Epithelial cell of proximal tubule (primary cell): ENCODE measurements around the gene SDR42E1. TPM values are rescaled to one million over a fixed set of nuclear protein-coding genes. Genes with fewer than 3 reads are reported as not detected.

Experiments
- DNase-seq: peaks from one replicate; pipeline ENCODE4 v3.0.0-alpha.2; 2011; ENCODE audit warnings: low read depth
- H3K4me3 ChIP-seq: 2 replicates; pipeline ENCODE4 v1.5.1; 2011; ENCODE audit warnings: low read depth, mild to moderate bottlenecking, low read length
- total RNA-seq: library from RNA; depleted of rRNA; stranded (reverse); fragments of >200 nt; gene quantifications from 2 replicates; pipeline ENCODE4 v1.2.3, GENCODE V29; 2015
- TF ChIP-seq, protein P1 (sequence below): conservative IDR thresholded peaks from 2 replicates; pipeline ENCODE4 v1.5.1; 2012; ENCODE audit warnings: low read depth, mild to moderate bottlenecking, low read length

Gene SDR42E1, protein sequence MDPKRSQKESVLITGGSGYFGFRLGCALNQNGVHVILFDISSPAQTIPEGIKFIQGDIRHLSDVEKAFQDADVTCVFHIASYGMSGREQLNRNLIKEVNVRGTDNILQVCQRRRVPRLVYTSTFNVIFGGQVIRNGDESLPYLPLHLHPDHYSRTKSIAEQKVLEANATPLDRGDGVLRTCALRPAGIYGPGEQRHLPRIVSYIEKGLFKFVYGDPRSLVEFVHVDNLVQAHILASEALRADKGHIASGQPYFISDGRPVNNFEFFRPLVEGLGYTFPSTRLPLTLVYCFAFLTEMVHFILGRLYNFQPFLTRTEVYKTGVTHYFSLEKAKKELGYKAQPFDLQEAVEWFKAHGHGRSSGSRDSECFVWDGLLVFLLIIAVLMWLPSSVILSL
- total RNA-seq: 13.5 and 16.1 TPM in 2 replicates

DNA sequence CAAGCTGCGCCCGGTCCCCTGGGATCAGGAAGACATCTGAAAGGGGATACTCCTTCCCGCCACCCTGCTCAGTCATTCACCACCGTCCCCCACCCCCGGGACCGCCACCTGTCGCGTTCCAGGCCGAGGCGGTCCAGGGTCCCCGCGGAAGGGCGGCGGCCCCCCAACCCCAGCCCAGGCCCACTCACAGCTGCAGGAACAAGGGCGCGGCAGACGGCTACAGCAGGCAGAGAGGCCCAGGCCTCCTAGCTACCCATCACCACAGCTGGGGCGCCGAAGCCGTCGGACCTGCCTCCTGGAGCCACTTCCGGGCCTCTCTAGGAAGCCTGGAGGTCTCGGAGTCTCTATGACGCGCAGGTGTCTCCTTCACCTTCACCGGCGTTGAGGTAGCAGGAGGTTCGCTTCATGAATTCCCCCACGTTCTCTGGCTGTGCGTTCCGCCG, at the start of gene SDR42E1:
SDR42E1 (minus strand) TSS at position 272 of the 443 bp plus-strand sequence. CDS start 10,612 bp downstream, outside the sequence.
- DNase-seq: no peak
- TF ChIP-seq, protein P1, sequence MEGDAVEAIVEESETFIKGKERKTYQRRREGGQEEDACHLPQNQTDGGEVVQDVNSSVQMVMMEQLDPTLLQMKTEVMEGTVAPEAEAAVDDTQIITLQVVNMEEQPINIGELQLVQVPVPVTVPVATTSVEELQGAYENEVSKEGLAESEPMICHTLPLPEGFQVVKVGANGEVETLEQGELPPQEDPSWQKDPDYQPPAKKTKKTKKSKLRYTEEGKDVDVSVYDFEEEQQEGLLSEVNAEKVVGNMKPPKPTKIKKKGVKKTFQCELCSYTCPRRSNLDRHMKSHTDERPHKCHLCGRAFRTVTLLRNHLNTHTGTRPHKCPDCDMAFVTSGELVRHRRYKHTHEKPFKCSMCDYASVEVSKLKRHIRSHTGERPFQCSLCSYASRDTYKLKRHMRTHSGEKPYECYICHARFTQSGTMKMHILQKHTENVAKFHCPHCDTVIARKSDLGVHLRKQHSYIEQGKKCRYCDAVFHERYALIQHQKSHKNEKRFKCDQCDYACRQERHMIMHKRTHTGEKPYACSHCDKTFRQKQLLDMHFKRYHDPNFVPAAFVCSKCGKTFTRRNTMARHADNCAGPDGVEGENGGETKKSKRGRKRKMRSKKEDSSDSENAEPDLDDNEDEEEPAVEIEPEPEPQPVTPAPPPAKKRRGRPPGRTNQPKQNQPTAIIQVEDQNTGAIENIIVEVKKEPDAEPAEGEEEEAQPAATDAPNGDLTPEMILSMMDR: no peak
- H3K4me3 ChIP-seq: peak within 1 kb of the TSS; percentile 67

DNA sequence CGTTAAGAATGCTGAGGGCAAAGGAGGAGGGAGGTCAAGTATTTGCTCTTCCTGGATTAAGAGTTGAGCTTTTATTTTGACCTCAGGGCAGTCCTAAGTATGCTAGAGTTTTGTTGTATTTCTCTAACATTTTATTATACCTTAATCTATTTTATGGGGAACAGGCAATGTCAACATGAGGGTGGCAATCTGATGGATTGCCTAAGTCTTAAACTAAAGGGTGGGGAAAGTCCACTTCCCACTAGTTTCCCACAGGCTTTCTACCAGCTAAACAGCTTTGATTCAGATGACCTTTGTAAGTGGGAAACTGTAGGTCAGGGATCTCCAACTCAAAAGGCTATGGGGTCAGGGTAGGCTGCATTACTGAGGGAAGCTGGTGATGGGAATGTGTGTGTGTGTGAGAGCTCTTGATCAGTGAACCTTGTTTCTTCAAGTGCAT, 48.7 kb upstream of the SDR42E1 start:
- TF ChIP-seq, protein P1: no peak
- H3K4me3 ChIP-seq: no peak overlapping the region
- DNase-seq: no peak

DNA sequence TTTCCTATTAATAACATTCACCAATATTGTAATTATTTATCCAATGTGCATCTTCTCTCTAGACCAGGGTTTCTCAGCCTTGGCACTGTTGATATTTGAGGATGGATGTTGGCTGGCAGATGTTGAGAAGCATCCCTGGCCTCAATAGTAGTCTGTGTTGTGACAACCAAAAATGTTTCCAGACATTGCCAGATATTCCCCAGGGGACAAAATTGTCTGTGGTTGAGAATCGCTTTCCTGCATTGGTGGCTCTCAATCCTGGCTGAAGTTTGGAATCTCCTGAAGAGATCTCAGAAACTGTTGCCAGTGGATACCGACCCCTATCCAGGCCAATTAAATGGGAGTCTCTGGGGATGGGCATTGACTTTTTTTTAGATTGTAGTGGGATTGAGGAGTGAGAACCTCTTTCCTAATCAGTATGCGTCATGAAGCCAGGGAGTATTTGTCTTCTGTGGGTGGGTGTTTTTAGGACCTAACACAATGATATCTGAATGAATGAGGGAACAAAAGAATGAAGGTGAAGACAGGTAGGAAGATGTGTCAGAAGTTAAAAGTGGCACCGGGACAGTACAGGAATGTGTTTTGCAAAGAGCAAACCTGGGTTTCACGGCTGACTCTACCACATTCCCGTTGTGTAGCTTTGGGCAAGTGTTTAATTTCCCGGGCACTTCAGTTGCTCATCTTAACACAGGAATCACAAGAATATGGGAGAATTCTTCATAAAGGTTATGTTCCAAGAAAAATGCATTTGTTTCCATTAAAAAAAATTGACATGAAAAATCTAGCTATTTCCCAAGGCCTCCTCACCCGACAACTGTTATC, 48.1 kb upstream of the SDR42E1 start:
- TF ChIP-seq, protein P1: no peak
- H3K4me3 ChIP-seq: no peak overlapping the region
- DNase-seq: no peak

DNA sequence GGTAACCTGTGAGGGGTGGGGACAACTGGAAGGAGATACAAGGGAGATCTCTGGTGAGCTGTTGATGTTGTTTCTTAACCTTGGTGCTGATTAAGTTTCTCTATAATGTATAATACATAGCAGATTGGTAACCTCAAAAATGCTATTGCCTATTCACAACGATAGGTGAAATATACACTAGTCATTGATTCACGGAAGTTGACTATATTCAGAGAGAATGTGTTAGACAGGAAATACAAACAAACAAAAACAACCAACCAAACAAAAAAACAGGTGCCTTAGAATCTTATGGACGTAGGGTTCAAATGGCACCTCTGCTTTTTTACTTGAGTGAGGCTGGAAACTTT, 45.3 kb upstream of the SDR42E1 start:
- TF ChIP-seq, protein P1: no peak
- DNase-seq: no peak
- no peak overlapping the region for H3K4me3 ChIP-seq

DNA sequence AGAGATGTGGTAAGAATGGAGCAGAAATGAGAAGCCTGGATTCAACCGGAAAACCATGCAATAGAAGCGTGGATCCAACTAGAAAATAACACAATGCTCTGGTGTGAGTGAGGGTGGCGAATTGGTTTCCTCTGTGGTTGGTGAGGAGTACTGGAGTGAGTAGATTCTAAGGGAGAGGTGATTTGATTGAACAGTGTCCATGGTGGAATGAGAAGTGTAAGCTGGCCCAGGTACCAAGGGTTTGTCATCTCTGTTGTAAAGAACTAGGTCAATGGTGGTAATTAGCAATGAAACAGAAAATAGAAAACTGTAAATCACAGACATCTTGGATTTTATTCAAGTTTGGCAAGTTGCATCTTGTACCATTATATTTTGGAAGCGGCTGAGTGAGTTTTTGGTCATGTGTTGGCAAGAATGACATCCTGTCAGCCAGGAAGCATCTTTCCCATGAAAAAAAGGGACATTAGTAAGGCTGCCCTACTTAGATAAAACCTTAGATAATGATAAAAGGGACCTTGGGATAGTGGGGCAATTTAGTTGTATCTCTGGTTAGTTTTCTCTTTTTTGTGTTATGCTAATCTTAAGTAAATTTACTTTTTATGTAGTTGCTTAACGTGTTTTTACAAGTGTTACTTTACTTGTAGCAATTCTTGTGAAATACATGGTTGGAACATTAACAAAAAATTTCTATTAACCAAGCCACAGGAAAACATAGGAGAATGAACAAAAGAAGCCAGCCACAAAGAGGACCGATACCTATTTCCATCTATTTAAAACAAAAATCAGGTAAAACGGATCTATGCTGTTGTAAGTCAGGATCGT, 44.7 kb upstream of the SDR42E1 start:
- no peak overlapping the region for H3K4me3 ChIP-seq
- no peak for DNase-seq
- TF ChIP-seq, protein P1: no peak

DNA sequence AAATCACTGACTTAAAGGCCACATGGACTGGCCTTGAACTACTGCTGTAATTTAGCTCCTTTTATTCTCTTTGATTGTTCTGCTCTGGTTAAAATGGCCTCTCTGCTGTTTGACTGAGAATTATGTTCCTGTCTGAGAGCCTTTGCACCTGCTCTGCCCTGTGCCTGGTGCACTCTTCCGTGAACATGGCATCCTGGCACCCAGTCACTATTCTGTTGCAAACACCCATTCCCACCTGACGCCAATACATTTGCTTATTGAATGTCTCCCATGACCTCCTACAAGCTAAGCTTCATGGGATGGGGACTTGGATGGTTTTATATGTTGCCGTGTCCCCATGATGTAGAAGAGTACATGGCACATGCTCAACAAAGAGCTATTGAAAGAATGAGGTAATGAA, 43.8 kb upstream of the SDR42E1 start:
- TF ChIP-seq, protein P1: no peak
- no peak for DNase-seq

More for the DNA sequence above, 43.8 kb upstream of the SDR42E1 start:
- H3K4me3 ChIP-seq: no peak overlapping the region
